ENCODE results near the gene APEH.

The APEH gene

DNA sequence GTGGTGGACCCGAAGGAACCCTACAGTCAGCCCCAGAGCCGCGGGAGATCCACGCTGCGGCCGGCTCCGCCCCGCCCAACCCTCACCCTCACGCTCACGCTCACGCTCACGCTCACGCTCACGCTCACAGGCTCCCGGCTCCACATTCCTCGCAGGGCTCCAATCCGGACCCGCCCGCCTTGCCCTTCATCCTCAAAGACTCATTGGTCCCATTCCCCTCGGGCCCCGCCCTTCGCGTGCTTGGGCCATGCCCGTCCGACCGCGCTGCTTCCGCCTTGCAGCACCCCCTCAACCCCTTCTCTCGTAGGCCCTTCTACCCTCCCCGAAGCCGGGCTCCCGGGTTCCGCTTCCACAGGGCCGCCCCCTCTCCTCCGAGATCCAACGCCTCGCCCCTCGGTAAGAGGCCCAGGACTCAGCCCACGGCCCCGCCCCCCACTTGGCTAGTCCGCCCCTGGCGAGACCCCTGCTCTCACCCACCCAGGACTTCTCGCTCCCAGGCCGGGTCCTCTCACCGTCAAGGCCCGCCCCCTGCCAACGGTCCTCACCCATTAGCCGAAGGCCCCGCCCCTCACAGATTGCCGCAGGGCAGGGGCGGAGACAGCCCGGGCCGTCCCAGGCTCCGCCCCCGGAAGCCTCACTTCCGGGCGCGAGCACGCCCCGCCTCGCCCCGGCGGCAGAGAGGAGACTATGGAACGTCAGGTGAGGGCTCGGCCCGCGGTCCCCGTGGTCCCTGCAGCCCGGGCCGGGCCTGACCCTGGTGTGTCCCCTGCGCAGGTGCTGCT lies at the start of gene APEH:
APEH (plus strand) TSS at position 637 of the 782 bp plus-strand sequence; CDS start at position 688, 51 bp downstream.
- no peaks in the 10 kb centered on the region for H3K9me3 ChIP-seq (ENCODE audit: control insufficient read depth, low read depth, low read length)
- H3K4me1 ChIP-seq (ENCODE audit: control insufficient read depth, low read depth, low read length) = no peaks in the 10 kb centered on the region
- peak within 1 kb of the TSS; percentile 82 for H3K27ac ChIP-seq (ENCODE audit: low read length)
- peaks cover 29% of the 10 kb centered on the region for H3K36me3 ChIP-seq (ENCODE audit: control insufficient read depth, low read depth, low read length)
- H3K9ac ChIP-seq (ENCODE audit: low read length) = peak within 1 kb of the TSS; percentile 83
- peak within 1 kb of the TSS; percentile 85 for H3K4me3 ChIP-seq (ENCODE audit: low read length)
- H3K27me3 ChIP-seq (ENCODE audit: control insufficient read depth, insufficient read depth, low read length) = no peaks in the 10 kb centered on the region

DNA sequence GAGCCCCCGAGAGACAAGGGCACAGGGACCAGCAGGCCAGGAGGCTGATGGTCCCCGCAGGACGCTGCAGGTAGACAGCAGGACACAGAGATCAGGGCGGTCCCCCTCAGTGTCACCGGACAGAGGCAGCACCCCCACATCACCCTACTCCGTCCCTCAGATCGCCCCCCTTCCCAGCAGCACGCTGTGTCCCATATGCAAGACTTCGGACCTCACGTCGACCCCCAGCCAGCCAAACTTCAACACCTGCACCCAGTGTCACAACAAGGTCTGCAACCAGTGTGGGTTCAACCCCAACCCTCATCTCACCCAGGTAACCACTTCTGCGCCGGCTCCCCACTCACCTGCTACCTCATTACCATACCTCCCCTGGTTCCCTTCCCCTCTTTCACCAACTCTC lies 49.1 kb upstream of the APEH start:
- Histone ChIP-seq H3K4me1 (ENCODE audit: control insufficient read depth, low read depth, low read length) (no peaks in the 10 kb centered on the region), H3K27me3 (ENCODE audit: control insufficient read depth, insufficient read depth, low read length) (no peaks in the 10 kb centered on the region), H3K9me3 (ENCODE audit: control insufficient read depth, low read depth, low read length) (no peaks in the 10 kb centered on the region), H3K36me3 (ENCODE audit: control insufficient read depth, low read depth, low read length) (no peaks in the 10 kb centered on the region), H3K9ac (ENCODE audit: low read length) (no peak overlapping the region), H3K27ac (ENCODE audit: low read length) (no peak overlapping the region), H3K4me3 (ENCODE audit: low read length) (no peak overlapping the region)

DNA sequence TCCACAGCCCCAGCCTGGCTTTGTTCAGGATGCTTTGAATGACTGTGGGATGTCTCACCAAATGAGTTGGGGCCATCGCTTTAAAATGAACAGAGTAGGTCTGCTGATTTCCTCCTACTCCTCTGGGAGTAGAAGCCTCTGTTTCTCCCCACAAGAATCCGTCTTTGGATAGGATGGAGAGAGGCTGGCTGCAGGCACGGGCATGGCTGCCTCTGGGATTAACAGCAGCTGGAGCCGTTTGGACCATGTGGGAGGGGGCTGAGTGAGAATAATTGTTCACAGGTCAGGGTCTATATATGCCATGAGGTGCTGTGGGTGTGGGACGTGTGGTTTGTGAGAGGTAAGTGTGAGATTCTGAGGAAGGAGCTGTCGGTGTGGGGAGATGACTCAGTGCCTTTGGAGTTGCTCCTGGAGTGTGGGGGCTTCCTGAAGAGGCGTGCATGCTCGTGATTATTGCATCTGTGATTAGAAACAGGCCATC lies 48.0 kb upstream of the APEH start:
- Histone ChIP-seq H3K36me3 (ENCODE audit: control insufficient read depth, low read depth, low read length) (no peaks in the 10 kb centered on the region), H3K9ac (ENCODE audit: low read length) (no peak overlapping the region), H3K4me1 (ENCODE audit: control insufficient read depth, low read depth, low read length) (no peaks in the 10 kb centered on the region), H3K4me3 (ENCODE audit: low read length) (no peak overlapping the region), H3K27me3 (ENCODE audit: control insufficient read depth, insufficient read depth, low read length) (no peaks in the 10 kb centered on the region), H3K27ac (ENCODE audit: low read length) (no peak overlapping the region), H3K9me3 (ENCODE audit: control insufficient read depth, low read depth, low read length) (no peaks in the 10 kb centered on the region)

DNA sequence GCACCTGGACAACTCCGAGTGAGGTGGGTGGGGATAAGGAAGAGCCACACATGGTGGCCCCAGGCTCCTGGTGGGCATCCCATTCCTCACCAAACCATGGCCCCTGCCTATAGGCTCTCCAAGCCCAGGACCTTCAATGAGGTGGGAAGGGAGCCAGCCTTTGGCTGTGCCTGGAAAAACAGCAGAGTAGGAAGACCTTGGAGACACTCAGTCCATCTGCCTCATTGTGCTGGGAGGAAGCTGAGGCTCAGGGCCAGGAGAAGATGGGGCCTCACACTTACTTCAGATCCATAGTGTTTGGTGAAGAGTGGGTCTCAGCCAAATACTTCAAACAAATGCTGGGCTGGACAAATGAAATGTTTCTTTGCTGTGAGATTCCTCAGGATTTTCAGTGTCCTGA lies 47.4 kb upstream of the APEH start:
- no peaks in the 10 kb centered on the region for H3K4me1 ChIP-seq (ENCODE audit: control insufficient read depth, low read depth, low read length)
- no peaks in the 10 kb centered on the region for H3K36me3 ChIP-seq (ENCODE audit: control insufficient read depth, low read depth, low read length)
- no peaks in the 10 kb centered on the region for H3K9me3 ChIP-seq (ENCODE audit: control insufficient read depth, low read depth, low read length)
- H3K9ac ChIP-seq (ENCODE audit: low read length) = no peak overlapping the region
- H3K27ac ChIP-seq (ENCODE audit: low read length) = no peak overlapping the region
- no peaks in the 10 kb centered on the region for H3K27me3 ChIP-seq (ENCODE audit: control insufficient read depth, insufficient read depth, low read length)
- no peak overlapping the region for H3K4me3 ChIP-seq (ENCODE audit: low read length)

DNA sequence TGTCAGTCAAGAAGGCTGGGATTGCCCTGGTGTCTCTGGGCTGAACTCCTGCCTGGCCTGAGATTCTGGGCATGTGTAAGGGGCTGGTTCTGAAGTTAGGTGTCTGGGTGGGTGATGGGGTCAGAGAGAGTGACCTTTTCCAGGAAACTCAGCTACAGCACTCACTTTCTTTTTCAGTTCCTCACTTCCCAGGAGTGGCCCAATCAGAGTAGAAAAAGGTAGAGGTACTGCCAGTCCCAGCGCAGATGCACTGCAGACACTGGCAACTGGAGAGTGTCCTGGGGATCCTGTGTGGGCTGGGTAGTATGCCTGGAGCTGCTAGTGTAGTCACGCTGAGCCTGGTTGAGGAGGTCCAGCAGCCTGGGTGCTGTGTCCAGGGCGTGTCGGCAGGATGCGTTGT lies 46.5 kb upstream of the APEH start:
- Histone ChIP-seq H3K4me3 (ENCODE audit: low read length) (no peak overlapping the region), H3K36me3 (ENCODE audit: control insufficient read depth, low read depth, low read length) (no peaks in the 10 kb centered on the region), H3K27me3 (ENCODE audit: control insufficient read depth, insufficient read depth, low read length) (no peaks in the 10 kb centered on the region), H3K4me1 (ENCODE audit: control insufficient read depth, low read depth, low read length) (no peaks in the 10 kb centered on the region), H3K9me3 (ENCODE audit: control insufficient read depth, low read depth, low read length) (no peaks in the 10 kb centered on the region), H3K9ac (ENCODE audit: low read length) (no peak overlapping the region), H3K27ac (ENCODE audit: low read length) (no peak overlapping the region)

DNA sequence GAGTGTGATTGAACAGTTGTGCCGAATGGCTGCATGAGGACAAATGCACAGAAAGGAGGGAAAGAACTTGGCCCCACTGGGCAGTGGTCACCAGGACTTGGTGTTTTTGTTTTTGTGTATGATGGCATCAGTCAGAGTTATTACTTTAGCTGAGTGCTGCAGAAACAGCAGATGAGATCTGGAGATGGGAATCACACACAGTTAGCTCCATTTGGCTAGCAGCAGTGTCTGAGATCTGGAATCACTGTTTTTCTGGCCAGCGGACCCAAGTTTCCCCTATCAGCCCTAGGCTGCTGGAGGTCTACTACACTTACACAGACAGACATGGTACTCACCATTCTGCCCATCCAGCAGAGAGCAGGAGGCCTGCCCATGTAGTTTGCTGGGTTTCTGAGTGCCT lies 45.9 kb upstream of the APEH start:
- H3K36me3 ChIP-seq (ENCODE audit: control insufficient read depth, low read depth, low read length) = no peaks in the 10 kb centered on the region
- H3K27ac ChIP-seq (ENCODE audit: low read length) = no peak overlapping the region
- H3K4me3 ChIP-seq (ENCODE audit: low read length) = no peak overlapping the region
- no peak overlapping the region for H3K9ac ChIP-seq (ENCODE audit: low read length)
- no peaks in the 10 kb centered on the region for H3K4me1 ChIP-seq (ENCODE audit: control insufficient read depth, low read depth, low read length)
- no peaks in the 10 kb centered on the region for H3K9me3 ChIP-seq (ENCODE audit: control insufficient read depth, low read depth, low read length)
- H3K27me3 ChIP-seq (ENCODE audit: control insufficient read depth, insufficient read depth, low read length) = no peaks in the 10 kb centered on the region

DNA sequence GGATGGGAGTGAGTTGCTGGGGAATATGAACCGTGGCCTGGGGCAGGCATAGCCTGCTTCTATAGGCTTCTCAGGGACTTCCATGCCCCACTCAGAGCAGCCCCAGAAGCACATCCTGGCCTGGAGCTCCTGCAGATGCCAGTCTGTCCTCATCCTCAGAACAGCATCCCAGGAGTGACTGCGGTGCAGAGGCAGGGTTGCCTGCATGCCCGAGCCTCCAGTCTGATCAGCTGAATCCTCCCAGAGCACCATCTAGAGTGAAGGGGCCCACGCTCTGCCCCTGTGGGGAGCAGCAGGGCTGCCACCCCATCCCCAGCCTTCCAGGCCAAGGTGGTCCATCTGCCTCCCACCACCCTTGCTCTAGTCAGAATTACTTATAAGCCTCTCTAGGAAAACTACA lies 44.7 kb upstream of the APEH start:
- Histone ChIP-seq H3K4me1 (ENCODE audit: control insufficient read depth, low read depth, low read length) (no peaks in the 10 kb centered on the region), H3K9ac (ENCODE audit: low read length) (no peak overlapping the region), H3K27ac (ENCODE audit: low read length) (no peak overlapping the region), H3K9me3 (ENCODE audit: control insufficient read depth, low read depth, low read length) (no peaks in the 10 kb centered on the region), H3K27me3 (ENCODE audit: control insufficient read depth, insufficient read depth, low read length) (no peaks in the 10 kb centered on the region), H3K4me3 (ENCODE audit: low read length) (no peak overlapping the region), H3K36me3 (ENCODE audit: control insufficient read depth, low read depth, low read length) (no peaks in the 10 kb centered on the region)

DNA sequence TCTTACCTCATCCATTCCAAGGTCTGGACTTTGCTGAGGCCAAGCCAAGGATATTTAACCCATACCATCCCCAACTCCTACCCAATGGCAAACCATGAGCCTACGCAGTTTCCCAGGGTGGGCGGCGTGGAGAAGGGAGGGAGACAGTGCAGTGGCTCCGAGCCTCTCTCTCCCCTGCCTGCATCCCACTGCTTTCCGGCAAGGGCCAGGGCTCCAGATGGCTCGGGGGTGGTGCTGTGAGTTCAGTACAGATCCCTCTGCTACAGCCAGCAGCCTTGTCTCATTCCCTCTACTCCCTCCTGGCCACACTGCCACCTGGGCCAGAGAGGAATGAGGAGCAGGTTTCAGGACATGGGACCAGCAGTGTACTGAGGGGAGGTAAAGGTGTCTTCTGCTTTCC lies 44.3 kb upstream of the APEH start:
- no peak overlapping the region for H3K9ac ChIP-seq (ENCODE audit: low read length)
- H3K9me3 ChIP-seq (ENCODE audit: control insufficient read depth, low read depth, low read length) = no peaks in the 10 kb centered on the region
- no peaks in the 10 kb centered on the region for H3K36me3 ChIP-seq (ENCODE audit: control insufficient read depth, low read depth, low read length)
- H3K4me1 ChIP-seq (ENCODE audit: control insufficient read depth, low read depth, low read length) = no peaks in the 10 kb centered on the region
- H3K27ac ChIP-seq (ENCODE audit: low read length) = no peak overlapping the region
- no peaks in the 10 kb centered on the region for H3K27me3 ChIP-seq (ENCODE audit: control insufficient read depth, insufficient read depth, low read length)
- H3K4me3 ChIP-seq (ENCODE audit: low read length) = no peak overlapping the region

DNA sequence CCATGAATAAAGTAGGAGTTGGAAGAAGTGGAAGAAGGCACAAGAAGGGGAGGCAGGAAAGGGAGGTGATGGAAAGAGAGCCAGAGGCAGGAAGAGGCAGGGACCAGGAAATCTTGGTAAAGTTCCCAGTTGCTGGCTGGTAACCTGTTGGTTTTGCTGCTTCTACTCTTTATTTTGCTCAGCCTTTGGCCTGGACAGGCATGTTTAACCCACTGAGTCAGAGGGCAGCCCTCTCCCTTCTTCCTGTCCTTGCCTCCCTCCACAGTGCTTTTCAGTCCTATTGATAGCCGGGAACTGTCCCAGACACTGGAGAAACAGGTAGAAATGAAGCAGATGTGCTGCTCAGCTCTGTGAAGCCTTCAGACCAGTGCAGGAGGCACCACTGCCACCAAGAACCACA lies 43.4 kb upstream of the APEH start:
- Histone ChIP-seq H3K36me3 (ENCODE audit: control insufficient read depth, low read depth, low read length) (no peaks in the 10 kb centered on the region), H3K27me3 (ENCODE audit: control insufficient read depth, insufficient read depth, low read length) (no peaks in the 10 kb centered on the region), H3K4me1 (ENCODE audit: control insufficient read depth, low read depth, low read length) (no peaks in the 10 kb centered on the region), H3K4me3 (ENCODE audit: low read length) (no peak overlapping the region), H3K9me3 (ENCODE audit: control insufficient read depth, low read depth, low read length) (no peaks in the 10 kb centered on the region), H3K9ac (ENCODE audit: low read length) (no peak overlapping the region), H3K27ac (ENCODE audit: low read length) (no peak overlapping the region)

DNA sequence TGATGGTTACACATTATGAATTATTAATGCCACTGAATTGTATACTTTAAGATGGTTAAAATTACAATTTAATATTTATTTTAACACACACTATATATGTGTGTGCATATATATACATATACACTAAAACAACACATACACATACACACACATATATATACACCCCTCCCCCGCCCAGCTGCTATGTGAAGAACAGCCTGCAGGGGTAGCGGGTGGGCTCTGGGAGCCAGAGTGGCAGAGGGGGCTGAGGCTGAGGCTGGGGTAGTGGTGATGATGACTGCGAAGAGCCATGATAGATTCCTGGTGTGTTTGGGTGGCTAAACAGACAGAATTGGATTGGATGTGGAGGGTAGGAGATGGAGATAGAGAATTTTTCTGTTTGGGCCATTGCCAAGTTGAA lies 39.4 kb upstream of the APEH start:
- Histone ChIP-seq H3K9me3 (ENCODE audit: control insufficient read depth, low read depth, low read length) (no peaks in the 10 kb centered on the region), H3K4me1 (ENCODE audit: control insufficient read depth, low read depth, low read length) (no peaks in the 10 kb centered on the region), H3K27me3 (ENCODE audit: control insufficient read depth, insufficient read depth, low read length) (no peaks in the 10 kb centered on the region), H3K36me3 (ENCODE audit: control insufficient read depth, low read depth, low read length) (no peaks in the 10 kb centered on the region), H3K9ac (ENCODE audit: low read length) (no peak overlapping the region), H3K4me3 (ENCODE audit: low read length) (no peak overlapping the region), H3K27ac (ENCODE audit: low read length) (no peak overlapping the region)

DNA sequence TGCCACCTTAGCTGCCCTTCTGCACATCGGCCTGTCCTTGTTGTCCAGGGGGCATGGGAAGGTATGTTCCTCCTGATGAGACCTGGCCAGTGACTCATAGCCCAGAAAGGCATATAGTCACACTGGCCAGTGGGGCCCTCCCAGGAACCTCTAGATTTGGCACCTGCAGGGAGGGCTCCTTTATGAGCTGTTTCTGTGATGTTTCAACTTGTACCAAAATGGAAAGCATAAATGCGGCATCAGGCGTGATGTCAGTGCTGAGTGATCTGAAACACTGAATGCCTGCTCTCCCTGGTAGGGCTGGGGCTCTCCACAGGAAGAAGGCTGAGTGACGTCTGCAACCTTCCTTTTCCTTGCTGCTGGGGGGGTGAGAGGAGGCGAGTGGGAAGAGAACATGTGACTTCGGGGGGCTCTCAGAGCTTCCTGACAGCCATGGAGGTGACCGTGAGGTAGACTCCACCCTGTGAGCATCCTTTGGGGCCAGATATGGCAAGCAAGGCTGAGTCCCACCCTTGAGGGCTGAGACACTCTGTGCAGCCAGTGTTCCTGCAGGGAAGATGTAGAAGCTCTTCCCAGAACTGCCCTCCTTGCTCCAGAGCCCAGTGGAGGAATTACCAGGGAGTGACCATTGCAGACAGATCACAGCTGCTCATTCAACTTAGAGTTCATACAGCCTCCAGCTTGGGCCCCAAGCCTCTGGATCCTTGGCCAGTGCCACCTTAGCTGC lies 37.1 kb upstream of the APEH start:
- no peaks in the 10 kb centered on the region for H3K4me1 ChIP-seq (ENCODE audit: control insufficient read depth, low read depth, low read length)
- H3K27me3 ChIP-seq (ENCODE audit: control insufficient read depth, insufficient read depth, low read length) = no peaks in the 10 kb centered on the region
- no peak overlapping the region for H3K4me3 ChIP-seq (ENCODE audit: low read length)
- H3K36me3 ChIP-seq (ENCODE audit: control insufficient read depth, low read depth, low read length) = no peaks in the 10 kb centered on the region
- H3K9me3 ChIP-seq (ENCODE audit: control insufficient read depth, low read depth, low read length) = no peaks in the 10 kb centered on the region
- H3K27ac ChIP-seq (ENCODE audit: low read length) = no peak overlapping the region
- H3K9ac ChIP-seq (ENCODE audit: low read length) = no peak overlapping the region

DNA sequence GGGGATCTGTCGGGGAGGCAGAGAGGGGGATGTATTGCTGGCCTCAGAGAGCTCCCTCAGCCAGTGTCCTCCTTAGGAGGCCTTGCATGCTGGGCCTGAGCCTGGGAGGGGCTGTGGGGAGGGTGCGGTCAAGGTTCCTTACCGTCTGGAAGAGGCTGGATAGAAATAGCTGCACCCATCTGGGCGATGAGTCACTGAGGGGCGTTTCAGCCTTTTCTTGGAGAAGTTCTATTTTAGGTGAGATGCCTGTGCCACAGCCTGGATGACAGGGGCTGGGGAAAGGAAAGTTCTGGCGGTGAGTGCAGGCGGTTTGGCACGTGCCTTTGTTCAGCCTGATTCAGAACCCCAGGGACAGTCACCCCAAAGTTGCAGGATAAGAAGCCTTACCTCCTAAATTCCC lies 35.7 kb upstream of the APEH start:
- Histone ChIP-seq H3K4me1 (ENCODE audit: control insufficient read depth, low read depth, low read length) (no peaks in the 10 kb centered on the region), H3K9me3 (ENCODE audit: control insufficient read depth, low read depth, low read length) (no peaks in the 10 kb centered on the region), H3K36me3 (ENCODE audit: control insufficient read depth, low read depth, low read length) (no peaks in the 10 kb centered on the region), H3K4me3 (ENCODE audit: low read length) (no peak overlapping the region), H3K27ac (ENCODE audit: low read length) (no peak overlapping the region), H3K9ac (ENCODE audit: low read length) (no peak overlapping the region), H3K27me3 (ENCODE audit: control insufficient read depth, insufficient read depth, low read length) (no peaks in the 10 kb centered on the region)

Data from iPS-18a (cell line).